HEK293 (cell line): Measurements from ENCODE around the gene ARHGEF2.
A peak's percentile ranks its signal among the peaks of the same experiment; 100 is the strongest.

Experiments used
- CTCF ChIA-PET: fragments of 350-600 bp; formaldehyde crosslinking; extraction: SDS; loops from one replicate; lab custom pipeline; 2021; ENCODE audit warnings: antibody characterized with exemption; lab: Yijun Ruan, JAX
- POLR2A ChIA-PET: fragments of 300-600 bp; formaldehyde crosslinking; extraction: SDS; loops from one replicate; lab custom pipeline; 2020; ENCODE audit warnings: antibody characterized with exemption, inconsistent platforms; lab: Yijun Ruan, JAX
- H3K27ac ChIP-seq: fragments of 200-500 bp; sonication (Bioruptor generic); 2 replicates; pipeline ENCODE4 v1.5.1; 2014; ENCODE audit warnings: low read depth, low read length, control low read depth, inconsistent platforms; ENCODE audit errors: extremely low read depth
- H3K36me3 ChIP-seq, 2 experiments: fragments of 200-500 bp in 1 of 2; sonication (Bioruptor generic) in 1 of 2; 1 replicate in 1 of 2; 2 replicates in 1 of 2; pipeline ENCODE4 v1.5.1; 2014 to 2017; ENCODE audit warnings: inconsistent platforms in 2 of 2, low read length in 2 of 2; ENCODE audit not compliant: control insufficient read depth in 2 of 2, insufficient read depth in 1 of 2
- H3K4me1 ChIP-seq: fragments of 200-500 bp; sonication (Bioruptor generic); 2 replicates; pipeline ENCODE4 v1.5.1; 2014; ENCODE audit warnings: mild to moderate bottlenecking, low read length, inconsistent platforms; ENCODE audit not compliant: control insufficient read depth, insufficient read depth
- H3K4me3 ChIP-seq: 2 replicates; pipeline ENCODE4 v1.5.1; 2011; ENCODE audit warnings: low read depth, mild to moderate bottlenecking, control low read depth, low read length, moderate library complexity
- H3K9me3 ChIP-seq: fragments of 200-500 bp; sonication (Bioruptor generic); 2 replicates; pipeline ENCODE4 v1.5.1; 2014; ENCODE audit warnings: low read depth, low read length, inconsistent platforms; ENCODE audit not compliant: control insufficient read depth, insufficient read depth
- ATF2 ChIP-seq: fragments of 450-650 bp; formaldehyde crosslinking; IDR thresholded peaks from 2 replicates; pipeline ENCODE4 v1.5.1; 2016; ENCODE audit warnings: missing biosample characterization, missing genetic modification characterization, low read depth
- CTCF ChIP-seq: fragments of 450-650 bp; formaldehyde crosslinking; IDR thresholded peaks from 2 replicates; pipeline ENCODE4 v1.5.1; 2016; ENCODE audit warnings: missing biosample characterization, missing genetic modification characterization
- EGR2 ChIP-seq: fragments of 450-650 bp; formaldehyde crosslinking; IDR thresholded peaks from 2 replicates; pipeline ENCODE4 v1.5.1; 2016; ENCODE audit warnings: low read depth, missing biosample characterization, missing genetic modification characterization
- GLIS1 ChIP-seq: fragments of 450-650 bp; formaldehyde crosslinking; IDR thresholded peaks from 2 replicates; pipeline ENCODE4 v1.5.1; 2016; ENCODE audit warnings: missing biosample characterization, missing genetic modification characterization
- IKZF3 ChIP-seq: fragments of 450-650 bp; IDR thresholded peaks from 2 replicates; pipeline ENCODE4 v1.5.0; 2018; ENCODE audit warnings: missing biosample characterization, mild to moderate bottlenecking, missing genetic modification characterization, moderate library complexity
- KLF1 ChIP-seq: fragments of 450-650 bp; formaldehyde crosslinking; IDR thresholded peaks from 2 replicates; pipeline ENCODE4 v1.5.1; 2016; ENCODE audit warnings: missing biosample characterization, missing genetic modification characterization
- KLF8 ChIP-seq: fragments of 450-650 bp; formaldehyde crosslinking; IDR thresholded peaks from 2 replicates; pipeline ENCODE4 v1.5.1; 2016; ENCODE audit warnings: missing biosample characterization, missing genetic modification characterization
- TCF7L2 ChIP-seq: IDR thresholded peaks from 2 replicates; pipeline ENCODE4 v1.6.1; 2011; ENCODE audit warnings: low read depth, mild to moderate bottlenecking, inconsistent platforms, low read length, moderate library complexity, borderline replicate concordance
- YY2 ChIP-seq: fragments of 450-650 bp; formaldehyde crosslinking; IDR thresholded peaks from 2 replicates; pipeline ENCODE4 v1.5.1; 2016; ENCODE audit warnings: missing biosample characterization, missing genetic modification characterization
- ZFHX2 ChIP-seq: fragments of 450-650 bp; formaldehyde crosslinking; conservative IDR thresholded peaks from 2 replicates; pipeline ENCODE4 v1.5.1; 2016; ENCODE audit warnings: missing biosample characterization, missing genetic modification characterization
- ZNF26 ChIP-seq: fragments of 450-650 bp; formaldehyde crosslinking; IDR thresholded peaks from 2 replicates; pipeline ENCODE4 v1.5.1; 2016; ENCODE audit warnings: missing biosample characterization, missing genetic modification characterization
- ZNF335 ChIP-seq: fragments of 450-650 bp; formaldehyde crosslinking; conservative IDR thresholded peaks from 2 replicates; pipeline ENCODE4 v1.5.1; 2016; ENCODE audit warnings: missing biosample characterization, missing genetic modification characterization
- ZNF366 ChIP-seq: fragments of 450-650 bp; formaldehyde crosslinking; conservative IDR thresholded peaks from 2 replicates; pipeline ENCODE4 v1.5.1; 2016; ENCODE audit warnings: missing biosample characterization, missing genetic modification characterization
- ZNF488 ChIP-seq: fragments of 450-650 bp; formaldehyde crosslinking; IDR thresholded peaks from 2 replicates; pipeline ENCODE4 v1.5.1; 2016; ENCODE audit warnings: missing biosample characterization, missing genetic modification characterization
- ZNF501 ChIP-seq: fragments of 450-650 bp; formaldehyde crosslinking; IDR thresholded peaks from 2 replicates; pipeline ENCODE4 v1.5.1; 2016; ENCODE audit warnings: missing biosample characterization, missing genetic modification characterization
- ZNF521 ChIP-seq: fragments of 450-650 bp; formaldehyde crosslinking; IDR thresholded peaks from 2 replicates; pipeline ENCODE4 v1.5.1; 2017; ENCODE audit warnings: missing biosample characterization, mild to moderate bottlenecking, missing genetic modification characterization
- ZNF580 ChIP-seq: fragments of 450-650 bp; formaldehyde crosslinking; IDR thresholded peaks from 2 replicates; pipeline ENCODE4 v1.5.1; 2016; ENCODE audit warnings: missing biosample characterization, missing genetic modification characterization
- ZNF747 ChIP-seq: fragments of 450-650 bp; formaldehyde crosslinking; IDR thresholded peaks from 2 replicates; pipeline ENCODE4 v1.5.1; 2016; ENCODE audit warnings: missing biosample characterization, missing genetic modification characterization
- ZNF837 ChIP-seq: fragments of 450-650 bp; formaldehyde crosslinking; IDR thresholded peaks from 2 replicates; pipeline ENCODE4 v1.5.1; 2016; ENCODE audit warnings: missing biosample characterization, missing genetic modification characterization
- TF ChIP-seq, protein P1 (sequence below): fragments of 450-650 bp; formaldehyde crosslinking; IDR thresholded peaks from 2 replicates; pipeline ENCODE4 v1.5.1; 2017; ENCODE audit warnings: missing biosample characterization, missing genetic modification characterization

ARHGEF2 gene

GRCh38 chr1:155993595-155993994 is 15.2 kb upstream of the ARHGEF2 start:
- H3K27ac ChIP-seq: no peak overlapping the region
- H3K9me3 ChIP-seq: no peaks in the 10 kb centered on the region
- CTCF ChIA-PET: interaction anchor here (1.0 to 1.4 kb wide), 2 partner anchors 19 to 28 kb away, joined by 3 read pairs; no protein-coding TSS in a partner anchor
- no peak for TF ChIP-seq ZNF837 (tag by site-specific recombination)
- no peak for TF ChIP-seq ZNF580
- no peak for TF ChIP-seq YY2 (tag by site-specific recombination)
- TF ChIP-seq ZNF366: no peak
- POLR2A ChIA-PET: interaction anchor here (0.7 to 0.8 kb wide), 2 partner anchors 15 to 17 kb away, joined by 6 to 7 read pairs; no protein-coding TSS in a partner anchor
- no peaks in the 10 kb centered on the region for H3K4me1 ChIP-seq
- H3K36me3 ChIP-seq: no peaks in the 10 kb centered on the region
- H3K4me3 ChIP-seq: no peak overlapping the region

- POLR2A ChIA-PET: interaction anchor here (0.5 to 1.9 kb wide), 6 partner anchors 12 to 76 kb away, joined by 3 to 8 read pairs (median 3); partner anchors contain the start of genes ARHGEF2 and KHDC4
These were observed 11.8 kb upstream of the ARHGEF2 start for GRCh38 chr1:155990005-155990739.

DNA sequence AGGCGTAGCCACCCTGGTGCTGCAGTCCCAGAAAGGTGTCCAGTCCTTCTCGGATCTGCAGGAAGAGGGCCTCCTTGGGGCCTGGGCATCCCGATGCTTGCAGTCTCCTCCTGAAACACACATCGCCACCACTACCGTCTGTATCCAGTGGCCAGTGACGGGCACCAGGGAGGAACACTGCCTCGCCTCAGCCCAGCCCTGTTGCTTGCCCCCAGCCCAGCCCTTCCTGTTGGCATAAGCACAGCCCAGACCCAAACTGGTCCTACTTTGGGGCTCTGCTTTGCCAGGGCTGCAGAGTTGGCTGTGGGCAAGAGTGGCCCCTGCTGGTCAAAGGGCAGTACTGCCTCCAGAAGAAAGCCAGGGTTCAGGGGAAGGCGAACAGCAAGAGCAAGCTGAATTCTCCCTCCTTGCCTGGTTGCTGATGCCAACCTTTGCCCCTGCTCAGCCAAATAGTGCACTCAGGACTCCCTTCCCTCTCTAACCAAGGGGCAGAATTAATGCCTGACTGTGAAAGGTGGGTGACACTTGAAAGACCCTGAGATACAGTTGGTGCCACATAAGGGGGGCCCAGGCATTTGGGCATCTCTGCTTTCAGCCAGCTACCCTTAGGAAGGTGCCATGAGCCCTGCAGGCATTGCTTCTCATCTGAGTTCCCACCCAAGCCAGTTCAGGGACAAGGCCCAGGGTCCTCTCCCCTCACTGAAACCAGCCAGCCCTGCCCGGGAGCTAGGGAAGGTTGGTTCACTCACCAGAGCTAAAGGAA is 11.1 kb upstream of the ARHGEF2 start:
- CTCF ChIA-PET: interaction anchor here (0.6 to 6.9 kb wide), 27 partner anchors 8 to 238 kb away, joined by 3 to 104 read pairs (median 6); partner anchors contain the start of genes ARHGEF2 and KHDC4
- H3K4me3 ChIP-seq: no peak overlapping the region
- TF ChIP-seq ATF2 (tag by site-specific recombination) (no peak), ZNF747 (tag by site-specific recombination) (no peak), GLIS1 (tag by site-specific recombination) (no peak), ZNF335 (tag by site-specific recombination) (peak; percentile 55), KLF8 (tag by site-specific recombination) (no peak), ZNF488 (tag by site-specific recombination) (no peak), ZNF521 (tag by site-specific recombination) (no peak), CTCF (tag by site-specific recombination) (peak; percentile 97), ZNF501 (tag by site-specific recombination) (peak; percentile 69; the same call in 1 of the 2 replicates), IKZF3 (tag by site-specific recombination) (no peak), TCF7L2 (no peak), KLF1 (tag by site-specific recombination) (0 out of 2 replicates have a peak, but pooled peaks have one; percentile 36)
- TF ChIP-seq, protein P1, sequence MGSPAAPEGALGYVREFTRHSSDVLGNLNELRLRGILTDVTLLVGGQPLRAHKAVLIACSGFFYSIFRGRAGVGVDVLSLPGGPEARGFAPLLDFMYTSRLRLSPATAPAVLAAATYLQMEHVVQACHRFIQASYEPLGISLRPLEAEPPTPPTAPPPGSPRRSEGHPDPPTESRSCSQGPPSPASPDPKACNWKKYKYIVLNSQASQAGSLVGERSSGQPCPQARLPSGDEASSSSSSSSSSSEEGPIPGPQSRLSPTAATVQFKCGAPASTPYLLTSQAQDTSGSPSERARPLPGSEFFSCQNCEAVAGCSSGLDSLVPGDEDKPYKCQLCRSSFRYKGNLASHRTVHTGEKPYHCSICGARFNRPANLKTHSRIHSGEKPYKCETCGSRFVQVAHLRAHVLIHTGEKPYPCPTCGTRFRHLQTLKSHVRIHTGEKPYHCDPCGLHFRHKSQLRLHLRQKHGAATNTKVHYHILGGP (tag by site-specific recombination): no peak

More at GRCh38 chr1:155990005-155990739, 11.8 kb upstream of the ARHGEF2 start:
- H3K36me3 ChIP-seq: no peaks in the 10 kb centered on the region
- CTCF ChIA-PET: interaction anchor here (0.6 to 6.9 kb wide), 27 partner anchors 8 to 239 kb away, joined by 3 to 104 read pairs (median 6); partner anchors contain the start of genes ARHGEF2 and KHDC4
- no peak overlapping the region for H3K27ac ChIP-seq
- H3K4me1 ChIP-seq: no peaks in the 10 kb centered on the region
- peak; percentile 81 for TF ChIP-seq EGR2 (tag by site-specific recombination)
- no peak for TF ChIP-seq ZNF26
- TF ChIP-seq KLF1 (tag by site-specific recombination): no peak
- TF ChIP-seq ZFHX2 (tag by site-specific recombination): peak; percentile 61
- H3K4me3 ChIP-seq: no peak overlapping the region
- no peaks in the 10 kb centered on the region for H3K9me3 ChIP-seq

More for the DNA sequence above, 11.1 kb upstream of the ARHGEF2 start:
- no peaks in the 10 kb centered on the region for H3K9me3 ChIP-seq
- no peaks in the 10 kb centered on the region for H3K4me1 ChIP-seq
- POLR2A ChIA-PET: interaction anchor here (0.5 to 1.9 kb wide), 7 partner anchors 11 to 76 kb away, joined by 3 to 8 read pairs (median 3); partner anchors contain the start of genes ARHGEF2 and KHDC4
- no peaks in the 10 kb centered on the region for H3K36me3 ChIP-seq
- H3K27ac ChIP-seq: no peak overlapping the region
